Heart left ventricle (tissue), 13 donors: Measurements from ENCODE around the gene MXRA7.

Source experiments
- CTCF ChIP-seq, 12 donors: fragments of 200-600 bp; sonication (generic) in 4 of 12; IDR thresholded peaks; one replicate each; pipeline versions ENCODE4 v1.5.0 to v1.8.0; 2018 to 2022; ENCODE audit warnings: antibody characterized with exemption in 12 of 12, mild to moderate bottlenecking in 5 of 12
- POLR2A ChIP-seq, 2 donors: fragments of 450-650 bp; IDR thresholded peaks; one replicate each; pipeline ENCODE4 v1.6.1; 2017; ENCODE audit warnings: antibody characterized with exemption in 2 of 2, mild to moderate bottlenecking in 2 of 2, moderate library complexity in 2 of 2
- donor health status: ischemic (EF 13 %, LVEDD 7.1; RV severe dilation, severe dysfunction).
- donor health status: DM: no; HTN: yes; CAD: no.
- donor health status: DM: no; HTN: no; CAD: no.
- donor health status: ischemic (EF 25% LVEDD 6.9; RV normal size, moderate dysfunction).
- donor health status: ischemic (EF 25% LVEDD 5.7; RV mildly dilated, moderate dysfunction).
- donor health status: ischemic (EF 35%, LVEDD 5.7; RV mildly dilated, moderate dysfunction).
- donor health status: nonischemic (EF 11% LVEDD 7.7; RV severe dilation, severe dysfunction).
- donor health status: DM: yes; HTN: yes; CAD: no.
- donor health status: PGD.
- donor health status: ischemic (EF 29% LVEDD 5.4; RV normal size, mild dysfunction).
- donor health status: nonischemic (EF 23%, LVEDD 6.1; RV moderate dilation, normal function).

- TF ChIP-seq CTCF (IDR thresholded peaks at IDR 0.05) (no peak), POLR2A (IDR thresholded peaks at IDR 0.05) (no peak)
Measured at GRCh38 chr17:76715496-76715830, 4.7 kb upstream of the MXRA7 start.
